Upper lobe of left lung (tissue), 4 donors: ENCODE data around the gene ZMYND8.

Experiments used
- CTCF ChIP-seq, 6 experiments: fragments of 450-650 bp in 4 of 6; fragments of 200-600 bp in 2 of 6; sonication (generic) in 2 of 6; IDR thresholded peaks; one replicate each; pipeline ENCODE4 v1.5.1; 2016 to 2019; ENCODE audit warnings: antibody characterized with exemption in 6 of 6
- POLR2AphosphoS5 ChIP-seq, 2 donors: sonication (generic); formaldehyde crosslinking; IDR thresholded peaks; one replicate each; pipeline ENCODE4 v1.5.1; 2017; ENCODE audit warnings: antibody characterized with exemption in 2 of 2

GRCh38 chr20:47215653-47216397, 140.7 kb downstream of the ZMYND8 start:
- TF ChIP-seq CTCF (IDR thresholded peaks at IDR 0.05) (no peak), POLR2AphosphoS5 (IDR thresholded peaks at IDR 0.05) (no peak)
